H1 (cell line): Measurements from ENCODE around the gene TNXB. TPM values are rescaled to one million over a fixed set of nuclear protein-coding genes. Genes with fewer than 3 reads are reported as not detected.

Experiments used
- CBX5 ChIP-seq: fragments of 300-800, 300-1000 bp; sonication (generic); IDR thresholded peaks from 2 replicates; pipeline ENCODE4 v1.7.1; 2016; ENCODE audit warnings: antibody characterized with exemption, low read length, low read depth
- RAD21 ChIP-seq, 2 experiments: IDR thresholded peaks in 1 of 2; conservative IDR thresholded peaks in 1 of 2; 2 replicates each; pipeline ENCODE4 v1.6.1; 2011; ENCODE audit warnings: low read depth in 2 of 2, low read length in 2 of 2, improper control_type of control experiment in 1 of 2, inconsistent platforms in 1 of 2, mild to moderate bottlenecking in 1 of 2, moderate library complexity in 1 of 2
- SIRT6 ChIP-seq: IDR thresholded peaks from one replicate; pipeline ENCODE4 v1.7.1; 2012; ENCODE audit warnings: low read length, inconsistent platforms
- ZNF274 ChIP-seq: IDR thresholded peaks from 2 replicates; pipeline ENCODE4 v1.7.0; 2012; ENCODE audit warnings: low read length, borderline replicate concordance; ENCODE audit errors: extremely low read depth
- polyA plus RNA-seq, 7 experiments: library from polyadenylated mRNA; depleted of rRNA in 3 of 7; stranded (reverse) in 5 of 7; unstranded in 2 of 7; fragments of >200 nt in 5 of 7; fragments of 200-250 nt in 2 of 7; gene quantifications; 1 replicate in 5 of 7; 2 replicates in 1 of 7; 4 replicates in 1 of 7; pipeline versions ENCODE4 v1.2.1 to v1.2.3, GENCODE V29; 2011 to 2013; ENCODE audit warnings: missing spikeins in 2 of 7, mixed read lengths in 2 of 7
- total RNA-seq: library from RNA; stranded (reverse); fragmentation: NEBNext Ultra II Directional; extraction: Animal tissue kit (Norgen Biotek cat#: 25700); gene quantifications from 2 replicates; pipeline ENCODE4 v1.2.1, GENCODE V29; 2021

TNXB gene
- total and polyA plus RNA-seq, 2 of the 8 experiments (the other 6 are each of a cell fraction or from before 2014, with no cell fraction given) = 3.1 to 4.8 TPM

- TF ChIP-seq RAD21 (IDR thresholded peaks at IDR 0.05 in 1 of 2, conservative IDR thresholded peaks at IDR 0.05 in 1 of 2; ENCODE audit: low read depth in 2 of 2, low read length in 2 of 2) = no peak
- no peak for TF ChIP-seq SIRT6
- TF ChIP-seq CBX5 = no peak
- TF ChIP-seq ZNF274 = no peak
Measured at GRCh38 chr6:32082478-32082877, 26.7 kb downstream of the TNXB start (continued).
